GM23338 (cell line): ENCODE results near the gene FAM185A. TPM values are rescaled to one million over a fixed set of nuclear protein-coding genes. Genes with fewer than 3 reads are reported as not detected.

ENCODE experiments used
- ATAC-seq: fragments of 200-7000 bp; cut with Tn5 transposase; 3 replicates; pipeline ENCODE4 v1.9.1; 2020
- DNase-seq: peaks from one replicate; pipeline ENCODE4 v3.0.0-alpha.2; 2015; ENCODE audit warnings: low spot score
- H2AFZ ChIP-seq: fragments of 200-600 bp; sonication (generic); 2 replicates; pipeline ENCODE4 v1.8.0; 2016; ENCODE audit warnings: antibody characterized with exemption, mild to moderate bottlenecking, moderate library complexity
- H3F3A ChIP-seq: fragments of 200-600 bp; sonication (generic); replicated peaks from 2 replicates; pipeline ENCODE4 v1.8.0; 2017; ENCODE audit warnings: antibody characterized with exemption, mixed run types, low read depth
- H3K27ac ChIP-seq: fragments of 200-600 bp; sonication (generic); 2 replicates; pipeline ENCODE4 v1.6.1; 2016; ENCODE audit warnings: low read depth
- H3K27me3 ChIP-seq: fragments of 200-600 bp; sonication (generic); 2 replicates; pipeline ENCODE4 v1.8.0; 2016; ENCODE audit warnings: mild to moderate bottlenecking, mixed run types, moderate library complexity; ENCODE audit not compliant: insufficient read depth
- H3K36me3 ChIP-seq: fragments of 200-600 bp; sonication (generic); 2 replicates; pipeline ENCODE4 v1.8.0; 2016; ENCODE audit warnings: mild to moderate bottlenecking; ENCODE audit not compliant: insufficient read depth
- H3K4me1 ChIP-seq: fragments of 200-600 bp; sonication (generic); 2 replicates; pipeline ENCODE4 v1.8.0; 2016; ENCODE audit warnings: mild to moderate bottlenecking, moderate library complexity; ENCODE audit not compliant: insufficient read depth
- H3K4me2 ChIP-seq: fragments of 200-600 bp; sonication (generic); 2 replicates; pipeline ENCODE4 v1.7.1; 2017; ENCODE audit warnings: mixed run types
- H3K4me3 ChIP-seq: fragments of 200-600 bp; sonication (generic); 2 replicates; pipeline ENCODE4 v1.6.1; 2016; ENCODE audit warnings: mixed run types
- H3K79me2 ChIP-seq: fragments of 200-600 bp; sonication (generic); replicated peaks from 2 replicates; pipeline ENCODE4 v1.8.0; 2017; ENCODE audit warnings: mild to moderate bottlenecking; ENCODE audit not compliant: insufficient read depth
- H3K9me2 ChIP-seq: fragments of 200-600 bp; sonication (generic); 2 replicates; pipeline ENCODE4 v1.8.0; 2017; ENCODE audit not compliant: insufficient read depth
- H4K20me1 ChIP-seq: fragments of 200-600 bp; sonication (generic); replicated peaks from 2 replicates; pipeline ENCODE4 v1.8.0; 2017; ENCODE audit warnings: mild to moderate bottlenecking; ENCODE audit not compliant: insufficient read depth
- H3K27ac Mint-ChIP-seq: 2 replicates; pipeline ENCODE4 v1.8.0; 2020; ENCODE audit warnings: inconsistent platforms, mild to moderate bottlenecking, moderate library complexity, mixed read lengths
- H3K27me3 Mint-ChIP-seq: 3 replicates; pipeline ENCODE4 v1.8.0; 2022; ENCODE audit warnings: low read depth, mild to moderate bottlenecking, moderate library complexity, mixed read lengths, inconsistent platforms; ENCODE audit not compliant: insufficient read depth, poor library complexity
- H3K36me3 Mint-ChIP-seq: 3 replicates; pipeline ENCODE4 v1.8.0; 2021; ENCODE audit warnings: low read depth, mild to moderate bottlenecking, inconsistent platforms, moderate library complexity, mixed read lengths
- H3K4me1 Mint-ChIP-seq: 3 replicates; pipeline ENCODE4 v1.8.0; 2020; ENCODE audit warnings: mild to moderate bottlenecking, inconsistent platforms, mixed read lengths
- H3K4me3 Mint-ChIP-seq: 3 replicates; pipeline ENCODE4 v1.8.0; 2021; ENCODE audit warnings: moderate library complexity, mild to moderate bottlenecking, inconsistent platforms, mixed read lengths
- H3K9me3 Mint-ChIP-seq: 3 replicates; pipeline ENCODE4 v1.8.0; 2020; ENCODE audit warnings: moderate library complexity, mild to moderate bottlenecking, inconsistent platforms, mixed read lengths
- CREB1 ChIP-seq: fragments of 250-450 bp; sonication (Bioruptor Pico); IDR thresholded peaks from 2 replicates; pipeline ENCODE4 v1.5.0; 2020; ENCODE audit warnings: low read depth, mild to moderate bottlenecking, moderate library complexity
- EZH2 ChIP-seq: fragments of 200-600 bp; sonication (generic); IDR thresholded peaks from one replicate; pipeline ENCODE4 v1.8.0; 2017; ENCODE audit warnings: antibody characterized with exemption, mild to moderate bottlenecking, low read depth; ENCODE audit not compliant: unreplicated experiment
- EZH2phosphoT487 ChIP-seq: fragments of 200-600 bp; sonication (generic); IDR thresholded peaks from one replicate; pipeline ENCODE4 v1.8.1; 2018; ENCODE audit warnings: antibody characterized with exemption; ENCODE audit not compliant: unreplicated experiment
- JUNB ChIP-seq: IDR thresholded peaks from one replicate; pipeline ENCODE4 v1.6.1; 2016; ENCODE audit warnings: antibody characterized with exemption; ENCODE audit not compliant: unreplicated experiment
- NANOG ChIP-seq: IDR thresholded peaks from 2 replicates; pipeline ENCODE4 v1.6.1; 2016; ENCODE audit warnings: antibody characterized with exemption, borderline replicate concordance
- POLR2AphosphoS5 ChIP-seq: IDR thresholded peaks from 2 replicates; pipeline ENCODE4 v1.6.1; 2016; ENCODE audit warnings: antibody characterized with exemption, low read depth
- REST ChIP-seq: IDR thresholded peaks from one replicate; pipeline ENCODE4 v1.6.1; 2018; ENCODE audit warnings: antibody characterized with exemption; ENCODE audit not compliant: unreplicated experiment
- STAT1 ChIP-seq: IDR thresholded peaks from one replicate; pipeline ENCODE4 v1.6.1; 2016; ENCODE audit warnings: antibody characterized with exemption; ENCODE audit not compliant: unreplicated experiment
- ZNF114 ChIP-seq: fragments of 250-450 bp; sonication (Bioruptor Pico); IDR thresholded peaks from 2 replicates; pipeline ENCODE4 v1.5.0; 2020; ENCODE audit warnings: mild to moderate bottlenecking, moderate library complexity
- ZNF331 ChIP-seq: fragments of 250-450 bp; sonication (Bioruptor Pico); IDR thresholded peaks from 2 replicates; pipeline ENCODE4 v1.5.0; 2020; ENCODE audit warnings: low read depth, mild to moderate bottlenecking, moderate library complexity
- ZNF462 ChIP-seq: fragments of 250-450 bp; sonication (Bioruptor Pico); IDR thresholded peaks from 2 replicates; pipeline ENCODE4 v1.5.0; 2020; ENCODE audit warnings: mild to moderate bottlenecking, moderate library complexity
- polyA plus RNA-seq: library from polyadenylated mRNA; unstranded; fragments of >200 nt; fragmentation: Nextera tagmentation; extraction: Ambion mirVana; gene quantifications from 2 replicates; pipeline ENCODE4 v1.2.1, GENCODE V29; 2016
- total RNA-seq: library from RNA; depleted of rRNA; stranded (reverse); fragments of >200 nt; shearing (Covaris generic); gene quantifications from 2 replicates; pipeline ENCODE4 v1.2.3, GENCODE V29; 2014
- TF ChIP-seq, protein P1 (sequence below): IDR thresholded peaks from 2 replicates; pipeline ENCODE4 v1.6.1; 2016; ENCODE audit warnings: antibody characterized with exemption
- TF ChIP-seq, protein P2 (sequence below), 2 experiments: fragments of 200-600 bp in 1 of 2; sonication (generic) in 1 of 2; conservative IDR thresholded peaks; 2 replicates each; pipeline versions ENCODE4 v1.5.1 to v1.6.1; 2016 to 2017; ENCODE audit warnings: antibody characterized with exemption in 2 of 2, low read depth in 2 of 2, mild to moderate bottlenecking in 2 of 2, moderate library complexity in 1 of 2

FAM185A gene
- total and polyA plus RNA-seq, 2 experiments from 2014 or later: 5.7 to 11.7 TPM

DNA sequence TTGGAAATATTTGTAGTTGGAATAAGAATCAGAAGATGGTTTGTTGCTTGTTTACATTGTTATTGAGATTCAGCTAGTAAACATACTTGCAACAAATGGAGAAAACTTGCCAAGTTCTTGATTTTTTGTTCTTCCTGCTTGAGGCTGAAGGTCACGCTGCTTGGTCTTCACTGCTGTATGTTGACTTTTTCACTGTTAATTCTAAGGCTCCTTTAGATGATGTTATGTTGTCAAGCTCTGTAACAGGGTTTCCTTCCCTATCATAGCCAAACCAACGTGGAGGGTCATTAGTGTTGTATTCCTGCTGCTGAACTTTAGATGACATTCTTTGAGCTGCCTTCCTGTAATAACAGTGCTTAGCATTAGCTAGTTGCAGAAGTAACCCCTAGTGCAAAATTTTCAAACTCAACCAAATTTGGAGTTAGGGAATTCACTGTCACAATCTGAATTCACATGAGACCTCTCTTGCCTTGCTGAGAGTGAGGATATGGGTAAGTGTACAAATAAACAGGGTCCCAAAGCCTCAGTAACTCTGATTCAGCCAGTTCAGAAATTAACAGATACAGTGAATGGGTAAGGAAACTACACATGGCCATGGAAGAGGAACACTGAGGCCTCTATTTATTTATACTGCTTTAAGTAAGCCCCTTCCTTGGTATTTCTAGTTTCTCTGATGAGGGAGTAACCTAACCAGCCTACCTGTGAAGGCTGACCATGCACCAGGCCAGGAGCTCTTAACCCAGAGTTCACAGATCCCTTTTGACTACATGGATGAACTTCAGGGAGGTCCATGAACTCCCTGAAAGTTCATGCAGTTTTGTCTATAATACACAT lies 64.6 kb downstream of the FAM185A start:
- no peak for DNase-seq
- Histone ChIP-seq H3K4me2 (no peak overlapping the region), H3F3A (no peaks in the 10 kb centered on the region), H4K20me1 (no peaks in the 10 kb centered on the region), H3K79me2 (no peaks in the 10 kb centered on the region), H3K27ac (no peak overlapping the region), H2AFZ (no peak overlapping the region), H3K36me3 (no peaks in the 10 kb centered on the region), H3K9me2 (no peaks in the 10 kb centered on the region), H3K4me1 (peaks cover 4% of the 10 kb centered on the region; the same call in 1 of the 2 replicates), H3K4me3 (no peak overlapping the region), H3K27me3 (no peaks in the 10 kb centered on the region)
- Mint-ChIP-seq H3K4me1 (peaks cover 2% of the 10 kb centered on the region; the same call in 1 of the 3 replicates), H3K36me3 (no peaks in the 10 kb centered on the region), H3K9me3 (no peaks in the 10 kb centered on the region; the same call in 2 of the 3 replicates), H3K27ac (no peak overlapping the region; the same call in 1 of the 2 replicates), H3K4me3 (no peak overlapping the region), H3K27me3 (no peaks in the 10 kb centered on the region)
- no peak for ATAC-seq
- no peak for TF ChIP-seq ZNF114 (CRISPR knock-in tag)
- TF ChIP-seq, protein P1, sequence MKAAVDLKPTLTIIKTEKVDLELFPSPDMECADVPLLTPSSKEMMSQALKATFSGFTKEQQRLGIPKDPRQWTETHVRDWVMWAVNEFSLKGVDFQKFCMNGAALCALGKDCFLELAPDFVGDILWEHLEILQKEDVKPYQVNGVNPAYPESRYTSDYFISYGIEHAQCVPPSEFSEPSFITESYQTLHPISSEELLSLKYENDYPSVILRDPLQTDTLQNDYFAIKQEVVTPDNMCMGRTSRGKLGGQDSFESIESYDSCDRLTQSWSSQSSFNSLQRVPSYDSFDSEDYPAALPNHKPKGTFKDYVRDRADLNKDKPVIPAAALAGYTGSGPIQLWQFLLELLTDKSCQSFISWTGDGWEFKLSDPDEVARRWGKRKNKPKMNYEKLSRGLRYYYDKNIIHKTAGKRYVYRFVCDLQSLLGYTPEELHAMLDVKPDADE: no peak
- no peak for TF ChIP-seq CREB1 (CRISPR knock-in tag)
- TF ChIP-seq ZNF331: no peak
- TF ChIP-seq REST: no peak
- no peak for TF ChIP-seq JUNB
- TF ChIP-seq EZH2phosphoT487: no peak
- no peak for TF ChIP-seq NANOG
- no peak for TF ChIP-seq STAT1
- TF ChIP-seq, protein P2, sequence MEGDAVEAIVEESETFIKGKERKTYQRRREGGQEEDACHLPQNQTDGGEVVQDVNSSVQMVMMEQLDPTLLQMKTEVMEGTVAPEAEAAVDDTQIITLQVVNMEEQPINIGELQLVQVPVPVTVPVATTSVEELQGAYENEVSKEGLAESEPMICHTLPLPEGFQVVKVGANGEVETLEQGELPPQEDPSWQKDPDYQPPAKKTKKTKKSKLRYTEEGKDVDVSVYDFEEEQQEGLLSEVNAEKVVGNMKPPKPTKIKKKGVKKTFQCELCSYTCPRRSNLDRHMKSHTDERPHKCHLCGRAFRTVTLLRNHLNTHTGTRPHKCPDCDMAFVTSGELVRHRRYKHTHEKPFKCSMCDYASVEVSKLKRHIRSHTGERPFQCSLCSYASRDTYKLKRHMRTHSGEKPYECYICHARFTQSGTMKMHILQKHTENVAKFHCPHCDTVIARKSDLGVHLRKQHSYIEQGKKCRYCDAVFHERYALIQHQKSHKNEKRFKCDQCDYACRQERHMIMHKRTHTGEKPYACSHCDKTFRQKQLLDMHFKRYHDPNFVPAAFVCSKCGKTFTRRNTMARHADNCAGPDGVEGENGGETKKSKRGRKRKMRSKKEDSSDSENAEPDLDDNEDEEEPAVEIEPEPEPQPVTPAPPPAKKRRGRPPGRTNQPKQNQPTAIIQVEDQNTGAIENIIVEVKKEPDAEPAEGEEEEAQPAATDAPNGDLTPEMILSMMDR (conservative IDR thresholded peaks at IDR 0.05; ENCODE audit: low read depth in 2 of 2): no peak
- no peak for TF ChIP-seq ZNF462 (CRISPR knock-in tag)
- no peak for TF ChIP-seq POLR2AphosphoS5
- no peak for TF ChIP-seq EZH2
